ENCODE measurements around the gene KCNN3.
"Not testable (repeated sequence)": the region's sequence is repeated elsewhere in the genome, so short reads cannot be mapped to it uniquely, and the experiment has no call there.

KCNN3 gene

GRCh38 chr1:154703170-154703569 lies 166.9 kb downstream of the KCNN3 start:
- DNase-seq (ENCODE audit: low read depth), result no peak

- no peak for DNase-seq (ENCODE audit: low read depth)
These were observed 171.6 kb downstream of the KCNN3 start for GRCh38 chr1:154698320-154699096.

- no peak for DNase-seq (ENCODE audit: low read depth)
These were observed 172.4 kb downstream of the KCNN3 start for GRCh38 chr1:154697710-154698109.

GRCh38 chr1:154696456-154696855 lies 173.6 kb downstream of the KCNN3 start:
- no peak for DNase-seq (ENCODE audit: low read depth)

- no peak for DNase-seq (ENCODE audit: low read depth)
These were observed 174.1 kb downstream of the KCNN3 start for GRCh38 chr1:154695985-154696384.

GRCh38 chr1:154694995-154695394 lies 175.1 kb downstream of the KCNN3 start:
- DNase-seq (ENCODE audit: low read depth), result no peak

GRCh38 chr1:154689083-154689482 lies 181.0 kb downstream of the KCNN3 start:
- no peak for DNase-seq (ENCODE audit: low read depth)

GRCh38 chr1:154686507-154686906 lies 183.6 kb downstream of the KCNN3 start:
- no peak for DNase-seq (ENCODE audit: low read depth)

- no peak for DNase-seq (ENCODE audit: low read depth)
These were observed 186.3 kb downstream of the KCNN3 start for GRCh38 chr1:154683820-154684219.

- DNase-seq (ENCODE audit: low read depth), result no peak
These were observed 187.8 kb downstream of the KCNN3 start for GRCh38 chr1:154682254-154682653.

- DNase-seq (ENCODE audit: low read depth), result not testable (repeated sequence)
These were observed 192.2 kb downstream of the KCNN3 start for GRCh38 chr1:154677844-154678243.

GRCh38 chr1:154676847-154677246 lies 193.2 kb downstream of the KCNN3 start:
- not testable (repeated sequence) for DNase-seq (ENCODE audit: low read depth)

- not testable (repeated sequence) for DNase-seq (ENCODE audit: low read depth)
These were observed 195.6 kb downstream of the KCNN3 start for GRCh38 chr1:154674456-154674855.

- not testable (repeated sequence) for DNase-seq (ENCODE audit: low read depth)
These were observed 197.8 kb downstream of the KCNN3 start for GRCh38 chr1:154672245-154672644.

- not testable (repeated sequence) for DNase-seq (ENCODE audit: low read depth)
These were observed 198.7 kb downstream of the KCNN3 start for GRCh38 chr1:154671412-154671811.

GRCh38 chr1:154670310-154671270 lies 199.5 kb downstream of the KCNN3 start:
- DNase-seq (ENCODE audit: low read depth), result not testable (repeated sequence)

GRCh38 chr1:154669464-154670282 lies 200.4 kb downstream of the KCNN3 start:
- DNase-seq (ENCODE audit: low read depth), result peak; percentile 69

- no peak for DNase-seq (ENCODE audit: low read depth)
These were observed 203.9 kb downstream of the KCNN3 start for GRCh38 chr1:154666051-154666790.

- no peak for DNase-seq (ENCODE audit: low read depth)
These were observed 205.6 kb downstream of the KCNN3 start for GRCh38 chr1:154664331-154665002.

GRCh38 chr1:154663471-154664060 lies 206.5 kb downstream of the KCNN3 start:
- DNase-seq (ENCODE audit: low read depth), result no peak

All from activated T-cell treated with anti-CD3 and anti-CD28 coated beads for 48 hours (primary cell).